Measurements from ENCODE around the gene KLF1. TPM values are rescaled to one million over a fixed set of nuclear protein-coding genes. Genes with fewer than 3 reads are reported as not detected.

Gene KLF1
- total RNA-seq, 1 experiment from 2014 or later: not detected

- intact Hi-C loops (cut with micrococcal nuclease): no loop called here
- CTCF ChIA-PET: interaction anchor here (0.7 kb wide), 1 partner anchor 32 kb away, joined by 3 read pairs; no protein-coding TSS in a partner anchor
- TF ChIP-seq REST (IDR thresholded peaks at IDR 0.05; ENCODE audit: low read depth): no peak
- TF ChIP-seq ZFX (IDR thresholded peaks at IDR 0.05): peak; percentile 78; the same call in 1 of the 2 replicates
- TF ChIP-seq SIN3A (IDR thresholded peaks at IDR 0.05; ENCODE audit: low read depth): no peak
- TF ChIP-seq ATF3 (IDR thresholded peaks at IDR 0.05): no peak
- TF ChIP-seq ELF1 (IDR thresholded peaks at IDR 0.05; ENCODE audit: borderline replicate concordance, low read depth): no peak
- no peak for TF ChIP-seq JUND (IDR thresholded peaks at IDR 0.05)
- no peak for TF ChIP-seq CTCF (IDR thresholded peaks at IDR 0.05 in 2 of 3, conservative IDR thresholded peaks at IDR 0.05 in 1 of 3; ENCODE audit: borderline replicate concordance in 1 of 3, insufficient read depth in 1 of 3, low read depth in 2 of 3, low read length in 2 of 3)
- no peak for TF ChIP-seq EZH2 (IDR thresholded peaks at IDR 0.05)
- TF ChIP-seq CEBPB (IDR thresholded peaks at IDR 0.05; ENCODE audit: low read depth): no peak
- TF ChIP-seq ZBTB33 (IDR thresholded peaks at IDR 0.05; ENCODE audit: extremely low read depth, insufficient replicate concordance, low read length): no peak
- TF ChIP-seq FOSL1 (IDR thresholded peaks at IDR 0.05; ENCODE audit: low read depth): no peak
- TF ChIP-seq RAD21 (IDR thresholded peaks at IDR 0.05; ENCODE audit: low read depth): no peak
- TF ChIP-seq CBX3 (IDR thresholded peaks at IDR 0.05; ENCODE audit: low read depth): no peak
- no peak for TF ChIP-seq ZNF274 (IDR thresholded peaks at IDR 0.05; ENCODE audit: low read depth, low read length)
- TF ChIP-seq EGR1 (IDR thresholded peaks at IDR 0.05; ENCODE audit: low read depth): peak; percentile 92
- TF ChIP-seq SP1 (IDR thresholded peaks at IDR 0.05; ENCODE audit: low read depth): no peak
- peak; percentile 100 for TF ChIP-seq YY1 (IDR thresholded peaks at IDR 0.05; ENCODE audit: extremely low read depth, insufficient replicate concordance, low read depth, low read length)
- TF ChIP-seq POLR2AphosphoS5 (IDR thresholded peaks at IDR 0.05; ENCODE audit: low read depth, low read length): peak; percentile 98
- no peak for TF ChIP-seq EZH2phosphoT487 (IDR thresholded peaks at IDR 0.05; ENCODE audit: borderline replicate concordance)
Measured at GRCh38 chr19:12933287-12934072, 46.5 kb upstream of the KLF1 start, which contains the start of gene FARSA. Gene FARSA, minus strand, starts transcription at chr19:12933711. Its CDS starts 15 bp downstream, at chr19:12933696.

More at GRCh38 chr19:12933287-12934072, 46.5 kb upstream of the KLF1 start, which contains the start of gene FARSA:
- H3K79me2 ChIP-seq (ENCODE audit: insufficient read depth, low read length): peaks cover 47% of the 10 kb centered on the region
- ATAC-seq (peak; percentile 68), DNase-seq (ENCODE audit: low read depth, low spot score) (peak; percentile 83)
- H3K9me3 ChIP-seq (ENCODE audit: control insufficient read depth in 1 of 2, insufficient read depth in 1 of 2, low read depth in 1 of 2, low read length in 2 of 2): no peaks in the 10 kb centered on the region
- RAD21 ChIA-PET (ENCODE audit: low non-redundant PET in 1 of 2, low total read pairs in 2 of 2, uncharacterized antibody in 2 of 2, unreplicated experiment in 2 of 2): no interaction called here
- peak within 1 kb of the TSS; percentile 74 to 99 for H3K4me3 ChIP-seq (replicated peaks in 1 of 2; ENCODE audit: low read depth in 1 of 2, low read length in 2 of 2)
- H3K27me3 ChIP-seq (ENCODE audit: insufficient read depth, low read length): no peaks in the 10 kb centered on the region
- peak within 1 kb of the TSS; percentile 89 for H3K27ac ChIP-seq (ENCODE audit: low read depth, low read length)
- H4K20me1 ChIP-seq (ENCODE audit: insufficient read depth): no peaks in the 10 kb centered on the region
- no peaks in the 10 kb centered on the region for H3K9me2 ChIP-seq (ENCODE audit: insufficient read depth)
- peak within 1 kb of the TSS; percentile 51 for H2AFZ ChIP-seq (ENCODE audit: low read depth, low read length, poor library complexity, severe bottlenecking)
- H3K4me1 ChIP-seq (ENCODE audit: control insufficient read depth in 1 of 2, insufficient read depth in 2 of 2, low read length in 2 of 2): peaks cover 14 to 35% of the 10 kb centered on the region in 2 experiments
- peak within 1 kb of the TSS; percentile 98 for H3K4me2 ChIP-seq (ENCODE audit: low read length)
- H3K36me3 ChIP-seq (ENCODE audit: control insufficient read depth in 1 of 2, insufficient read depth in 2 of 2, low read length in 2 of 2): peaks cover 18 to 26% of the 10 kb centered on the region in 2 experiments; a peak in 3 of 4 replicates
- peak within 1 kb of the TSS; percentile 94 for H3K9ac ChIP-seq (ENCODE audit: low read length)
- TSS peak; percentile 72 for BruUV-seq (replicated peaks)
- POLR2A ChIA-PET: interaction anchor here (1.0 to 1.7 kb wide), 2 partner anchors 13 to 126 kb away, joined by 3 to 5 read pairs; no protein-coding TSS in a partner anchor
